H1 (cell line): ENCODE measurements around the gene GRID1. TPM values are rescaled to one million over a fixed set of nuclear protein-coding genes. Genes with fewer than 3 reads are reported as not detected.

Experiments
- HDAC2 ChIP-seq, 2 experiments: fragments of 300-600 bp in 1 of 2; sonication (generic) in 1 of 2; IDR thresholded peaks; 2 replicates each; pipeline ENCODE4 v1.6.1; 2011 to 2012; ENCODE audit warnings: low read depth in 2 of 2, low read length in 2 of 2, mild to moderate bottlenecking in 2 of 2, moderate library complexity in 2 of 2, borderline replicate concordance in 1 of 2, inconsistent platforms in 1 of 2
- KDM1A ChIP-seq: fragments of 200-600, 300-600 bp; sonication (generic); IDR thresholded peaks from 2 replicates; pipeline ENCODE4 v1.7.1; 2016; ENCODE audit warnings: mild to moderate bottlenecking, low read length, borderline replicate concordance
- MAFK ChIP-seq: IDR thresholded peaks from 2 replicates; pipeline ENCODE4 v1.6.1; 2012; ENCODE audit warnings: low read depth, mild to moderate bottlenecking, improper control_type of control experiment, low read length
- POLR2A ChIP-seq, 2 experiments: IDR thresholded peaks; 1 replicate in 1 of 2; 2 replicates in 1 of 2; pipeline ENCODE4 v1.6.1; 2011; ENCODE audit warnings: low read depth in 2 of 2, low read length in 2 of 2, mild to moderate bottlenecking in 2 of 2; ENCODE audit errors: control extremely low read depth in 1 of 2
- POU5F1 ChIP-seq: IDR thresholded peaks from 2 replicates; pipeline ENCODE4 v1.6.1; 2011; ENCODE audit warnings: low read depth, mild to moderate bottlenecking, low read length, moderate library complexity
- SIRT6 ChIP-seq: IDR thresholded peaks from one replicate; pipeline ENCODE4 v1.7.1; 2012; ENCODE audit warnings: low read length, inconsistent platforms
- SP1 ChIP-seq: IDR thresholded peaks from 2 replicates; pipeline ENCODE4 v1.6.1; 2011; ENCODE audit warnings: low read depth, low read length
- SP4 ChIP-seq: IDR thresholded peaks from 2 replicates; pipeline ENCODE4 v1.6.1; 2012; ENCODE audit warnings: low read length, inconsistent platforms
- TBP ChIP-seq: IDR thresholded peaks from 2 replicates; pipeline ENCODE4 v1.6.1; 2011; ENCODE audit warnings: low read depth, low read length, improper control_type of control experiment
- polyA plus RNA-seq, 7 experiments: library from polyadenylated mRNA; depleted of rRNA in 3 of 7; stranded (reverse) in 5 of 7; unstranded in 2 of 7; fragments of >200 nt in 5 of 7; fragments of 200-250 nt in 2 of 7; gene quantifications; 1 replicate in 5 of 7; 2 replicates in 1 of 7; 4 replicates in 1 of 7; pipeline versions ENCODE4 v1.2.1 to v1.2.3, GENCODE V29; 2011 to 2013; ENCODE audit warnings: missing spikeins in 2 of 7, mixed read lengths in 2 of 7
- total RNA-seq: library from RNA; stranded (reverse); fragmentation: NEBNext Ultra II Directional; extraction: Animal tissue kit (Norgen Biotek cat#: 25700); gene quantifications from 2 replicates; pipeline ENCODE4 v1.2.1, GENCODE V29; 2021
- TF ChIP-seq, protein P1 (sequence below): fragments of 300-600 bp; sonication (generic); IDR thresholded peaks from 2 replicates; pipeline ENCODE4 v1.7.1; 2012; ENCODE audit warnings: low read length, moderate library complexity, mild to moderate bottlenecking, inconsistent platforms; ENCODE audit not compliant: insufficient replicate concordance
- TF ChIP-seq, protein P2 (sequence below): IDR thresholded peaks from 2 replicates; pipeline ENCODE4 v1.6.1; 2011; ENCODE audit warnings: low read depth, mild to moderate bottlenecking, low read length; ENCODE audit not compliant: insufficient read depth

The GRID1 gene
- total and polyA plus RNA-seq, 2 of the 8 experiments (the other 6 are each of a cell fraction or from before 2014, with no cell fraction given) = 0.22 to 0.30 TPM

DNA sequence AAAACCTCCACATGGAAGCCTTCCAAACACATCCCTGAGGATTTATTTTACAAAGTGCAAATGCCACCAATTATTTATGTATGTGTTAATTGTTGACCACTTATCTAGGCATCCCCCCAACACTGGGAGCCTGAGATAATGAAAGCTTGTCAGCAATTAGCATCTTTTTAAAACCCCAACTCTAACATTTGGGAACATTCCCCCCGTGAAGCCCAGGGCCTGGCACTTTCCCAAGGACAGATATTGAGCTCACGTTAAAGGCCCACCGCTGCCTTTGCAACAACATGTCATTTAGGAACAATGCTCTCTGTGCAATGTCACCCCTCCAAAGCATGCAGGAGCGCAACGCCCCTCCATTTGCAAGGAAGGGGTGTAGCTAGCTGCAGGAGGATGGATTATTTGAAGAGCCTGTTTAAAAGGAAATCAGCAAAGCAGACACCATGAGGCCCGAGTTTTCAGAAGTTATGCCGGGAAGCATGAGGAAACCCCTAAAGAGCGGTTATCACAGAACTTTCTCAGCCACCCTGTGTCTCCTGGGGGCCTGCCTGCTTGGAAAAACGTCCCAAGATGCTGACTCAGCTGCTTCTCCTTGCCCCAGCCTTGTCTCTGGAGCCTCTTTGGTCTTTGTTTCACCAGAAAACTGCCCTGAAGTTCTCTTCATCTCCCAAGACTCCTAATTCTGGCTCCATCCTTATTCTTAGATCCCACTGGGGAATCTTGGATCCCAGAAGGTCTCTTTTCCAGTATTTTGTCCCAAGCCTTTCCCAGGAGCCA is 444.1 kb downstream of the GRID1 start (continued):
- TF ChIP-seq, protein P1, sequence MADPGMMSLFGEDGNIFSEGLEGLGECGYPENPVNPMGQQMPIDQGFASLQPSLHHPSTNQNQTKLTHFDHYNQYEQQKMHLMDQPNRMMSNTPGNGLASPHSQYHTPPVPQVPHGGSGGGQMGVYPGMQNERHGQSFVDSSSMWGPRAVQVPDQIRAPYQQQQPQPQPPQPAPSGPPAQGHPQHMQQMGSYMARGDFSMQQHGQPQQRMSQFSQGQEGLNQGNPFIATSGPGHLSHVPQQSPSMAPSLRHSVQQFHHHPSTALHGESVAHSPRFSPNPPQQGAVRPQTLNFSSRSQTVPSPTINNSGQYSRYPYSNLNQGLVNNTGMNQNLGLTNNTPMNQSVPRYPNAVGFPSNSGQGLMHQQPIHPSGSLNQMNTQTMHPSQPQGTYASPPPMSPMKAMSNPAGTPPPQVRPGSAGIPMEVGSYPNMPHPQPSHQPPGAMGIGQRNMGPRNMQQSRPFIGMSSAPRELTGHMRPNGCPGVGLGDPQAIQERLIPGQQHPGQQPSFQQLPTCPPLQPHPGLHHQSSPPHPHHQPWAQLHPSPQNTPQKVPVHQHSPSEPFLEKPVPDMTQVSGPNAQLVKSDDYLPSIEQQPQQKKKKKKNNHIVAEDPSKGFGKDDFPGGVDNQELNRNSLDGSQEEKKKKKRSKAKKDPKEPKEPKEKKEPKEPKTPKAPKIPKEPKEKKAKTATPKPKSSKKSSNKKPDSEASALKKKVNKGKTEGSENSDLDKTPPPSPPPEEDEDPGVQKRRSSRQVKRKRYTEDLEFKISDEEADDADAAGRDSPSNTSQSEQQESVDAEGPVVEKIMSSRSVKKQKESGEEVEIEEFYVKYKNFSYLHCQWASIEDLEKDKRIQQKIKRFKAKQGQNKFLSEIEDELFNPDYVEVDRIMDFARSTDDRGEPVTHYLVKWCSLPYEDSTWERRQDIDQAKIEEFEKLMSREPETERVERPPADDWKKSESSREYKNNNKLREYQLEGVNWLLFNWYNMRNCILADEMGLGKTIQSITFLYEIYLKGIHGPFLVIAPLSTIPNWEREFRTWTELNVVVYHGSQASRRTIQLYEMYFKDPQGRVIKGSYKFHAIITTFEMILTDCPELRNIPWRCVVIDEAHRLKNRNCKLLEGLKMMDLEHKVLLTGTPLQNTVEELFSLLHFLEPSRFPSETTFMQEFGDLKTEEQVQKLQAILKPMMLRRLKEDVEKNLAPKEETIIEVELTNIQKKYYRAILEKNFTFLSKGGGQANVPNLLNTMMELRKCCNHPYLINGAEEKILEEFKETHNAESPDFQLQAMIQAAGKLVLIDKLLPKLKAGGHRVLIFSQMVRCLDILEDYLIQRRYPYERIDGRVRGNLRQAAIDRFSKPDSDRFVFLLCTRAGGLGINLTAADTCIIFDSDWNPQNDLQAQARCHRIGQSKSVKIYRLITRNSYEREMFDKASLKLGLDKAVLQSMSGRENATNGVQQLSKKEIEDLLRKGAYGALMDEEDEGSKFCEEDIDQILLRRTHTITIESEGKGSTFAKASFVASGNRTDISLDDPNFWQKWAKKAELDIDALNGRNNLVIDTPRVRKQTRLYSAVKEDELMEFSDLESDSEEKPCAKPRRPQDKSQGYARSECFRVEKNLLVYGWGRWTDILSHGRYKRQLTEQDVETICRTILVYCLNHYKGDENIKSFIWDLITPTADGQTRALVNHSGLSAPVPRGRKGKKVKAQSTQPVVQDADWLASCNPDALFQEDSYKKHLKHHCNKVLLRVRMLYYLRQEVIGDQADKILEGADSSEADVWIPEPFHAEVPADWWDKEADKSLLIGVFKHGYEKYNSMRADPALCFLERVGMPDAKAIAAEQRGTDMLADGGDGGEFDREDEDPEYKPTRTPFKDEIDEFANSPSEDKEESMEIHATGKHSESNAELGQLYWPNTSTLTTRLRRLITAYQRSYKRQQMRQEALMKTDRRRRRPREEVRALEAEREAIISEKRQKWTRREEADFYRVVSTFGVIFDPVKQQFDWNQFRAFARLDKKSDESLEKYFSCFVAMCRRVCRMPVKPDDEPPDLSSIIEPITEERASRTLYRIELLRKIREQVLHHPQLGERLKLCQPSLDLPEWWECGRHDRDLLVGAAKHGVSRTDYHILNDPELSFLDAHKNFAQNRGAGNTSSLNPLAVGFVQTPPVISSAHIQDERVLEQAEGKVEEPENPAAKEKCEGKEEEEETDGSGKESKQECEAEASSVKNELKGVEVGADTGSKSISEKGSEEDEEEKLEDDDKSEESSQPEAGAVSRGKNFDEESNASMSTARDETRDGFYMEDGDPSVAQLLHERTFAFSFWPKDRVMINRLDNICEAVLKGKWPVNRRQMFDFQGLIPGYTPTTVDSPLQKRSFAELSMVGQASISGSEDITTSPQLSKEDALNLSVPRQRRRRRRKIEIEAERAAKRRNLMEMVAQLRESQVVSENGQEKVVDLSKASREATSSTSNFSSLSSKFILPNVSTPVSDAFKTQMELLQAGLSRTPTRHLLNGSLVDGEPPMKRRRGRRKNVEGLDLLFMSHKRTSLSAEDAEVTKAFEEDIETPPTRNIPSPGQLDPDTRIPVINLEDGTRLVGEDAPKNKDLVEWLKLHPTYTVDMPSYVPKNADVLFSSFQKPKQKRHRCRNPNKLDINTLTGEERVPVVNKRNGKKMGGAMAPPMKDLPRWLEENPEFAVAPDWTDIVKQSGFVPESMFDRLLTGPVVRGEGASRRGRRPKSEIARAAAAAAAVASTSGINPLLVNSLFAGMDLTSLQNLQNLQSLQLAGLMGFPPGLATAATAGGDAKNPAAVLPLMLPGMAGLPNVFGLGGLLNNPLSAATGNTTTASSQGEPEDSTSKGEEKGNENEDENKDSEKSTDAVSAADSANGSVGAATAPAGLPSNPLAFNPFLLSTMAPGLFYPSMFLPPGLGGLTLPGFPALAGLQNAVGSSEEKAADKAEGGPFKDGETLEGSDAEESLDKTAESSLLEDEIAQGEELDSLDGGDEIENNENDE = no peak
- TF ChIP-seq, protein P2, sequence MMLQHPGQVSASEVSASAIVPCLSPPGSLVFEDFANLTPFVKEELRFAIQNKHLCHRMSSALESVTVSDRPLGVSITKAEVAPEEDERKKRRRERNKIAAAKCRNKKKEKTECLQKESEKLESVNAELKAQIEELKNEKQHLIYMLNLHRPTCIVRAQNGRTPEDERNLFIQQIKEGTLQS = no peak
- TF ChIP-seq SIRT6 = no peak
- TF ChIP-seq POLR2A (IDR thresholded peaks at IDR 0.05; ENCODE audit: control extremely low read depth in 1 of 2, low read depth in 2 of 2, low read length in 2 of 2) = no peak
- no peak for TF ChIP-seq KDM1A
- TF ChIP-seq HDAC2 (IDR thresholded peaks at IDR 0.05; ENCODE audit: borderline replicate concordance in 1 of 2, low read depth in 2 of 2, low read length in 2 of 2) = no peak
- no peak for TF ChIP-seq SP4
- no peak for TF ChIP-seq SP1
- TF ChIP-seq TBP = no peak
- TF ChIP-seq POU5F1 = no peak
- no peak for TF ChIP-seq MAFK
